Raji (cell line): ENCODE results near the gene OR14A2.

ENCODE experiments used
- POLR2A ChIP-seq: IDR thresholded peaks from 2 replicates; pipeline ENCODE4 v1.6.1; 2011; ENCODE audit warnings: low read depth, low read length, control low read depth; ENCODE audit not compliant: insufficient read depth

The OR14A2 gene

DNA sequence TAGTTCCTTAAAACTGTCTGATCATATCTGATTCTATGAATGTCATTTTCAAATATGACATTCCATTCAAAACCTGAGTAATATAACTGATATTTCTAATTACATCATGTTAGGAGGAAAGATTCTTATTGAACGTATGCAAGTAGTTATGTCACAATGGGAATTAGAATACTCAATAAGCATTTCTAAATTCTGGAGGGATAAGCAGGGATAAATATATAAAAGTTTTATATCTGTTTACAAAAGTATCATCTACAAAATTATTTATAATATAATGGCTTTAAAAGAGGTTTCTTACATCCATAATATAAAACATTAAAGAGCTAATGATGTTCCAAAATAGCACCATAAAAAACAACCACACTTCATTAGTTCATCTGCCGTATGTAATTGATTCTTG is at the start of gene OR14A2:
OR14A2 (minus strand) TSS at position 101 of the 400 bp plus-strand sequence.
- TF ChIP-seq POLR2A, result no peak

DNA sequence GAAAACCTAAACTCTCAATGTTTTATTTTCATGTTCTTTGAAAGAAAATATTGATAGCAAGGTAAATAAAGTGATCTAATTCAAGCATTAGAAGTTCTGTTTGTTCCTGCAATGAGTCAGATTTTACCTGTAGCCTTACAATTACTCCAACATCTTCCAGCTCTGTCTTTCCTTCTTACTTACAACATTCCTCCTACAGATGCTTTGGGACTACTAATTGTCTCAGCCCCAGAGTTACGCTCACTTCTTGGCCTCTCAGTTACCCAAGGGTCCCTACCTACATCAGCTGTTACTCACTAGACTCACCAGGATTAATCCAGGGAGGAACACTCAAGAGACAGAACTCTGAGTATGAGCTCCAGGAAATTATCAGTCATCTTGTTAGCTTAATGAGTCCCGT is 49.6 kb upstream of the OR14A2 start:
- no peak for TF ChIP-seq POLR2A

DNA sequence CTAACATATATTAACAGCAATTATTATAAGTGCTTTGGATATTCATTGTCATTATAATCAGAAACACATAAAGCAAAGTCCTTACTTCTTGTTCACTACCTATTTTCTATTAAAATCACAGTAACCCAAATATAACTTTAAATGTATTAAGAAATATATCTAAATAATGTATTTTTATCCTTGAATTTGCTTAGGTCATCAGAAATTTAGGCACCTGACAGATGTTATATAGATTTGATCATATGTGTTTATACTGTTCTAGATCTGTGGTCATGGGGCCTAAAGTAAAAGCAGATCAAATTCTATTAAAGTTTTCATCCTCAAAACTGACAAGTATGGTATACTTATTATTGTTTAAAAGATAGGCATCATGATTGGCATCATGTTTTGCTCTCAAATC is 21.7 kb upstream of the OR14A2 start:
- TF ChIP-seq POLR2A, result no peak

DNA sequence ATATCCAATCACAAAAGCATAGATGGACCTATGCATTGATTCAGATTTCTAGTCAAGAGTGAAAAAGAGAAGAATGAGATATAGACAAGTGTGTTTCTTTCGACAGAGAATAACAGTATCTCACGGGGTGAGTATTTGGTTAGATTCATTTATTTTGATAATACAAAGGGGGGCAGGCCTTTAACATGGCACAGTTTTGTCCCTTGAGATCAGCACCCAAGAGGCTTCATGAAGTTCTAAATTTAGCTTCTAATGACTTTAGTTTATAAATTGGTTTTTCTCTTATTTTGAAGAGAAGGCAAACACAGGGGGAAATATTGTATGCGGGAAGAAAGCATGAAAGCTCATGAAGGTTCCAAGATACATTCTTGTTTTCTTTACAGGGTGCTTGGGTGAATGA is 12.5 kb upstream of the OR14A2 start, which contains the start of gene OR1C1:
OR1C1 (minus strand) TSS at position 101 of the 400 bp plus-strand sequence. CDS start 2,150 bp downstream, outside the sequence.
- no peak for TF ChIP-seq POLR2A

DNA sequence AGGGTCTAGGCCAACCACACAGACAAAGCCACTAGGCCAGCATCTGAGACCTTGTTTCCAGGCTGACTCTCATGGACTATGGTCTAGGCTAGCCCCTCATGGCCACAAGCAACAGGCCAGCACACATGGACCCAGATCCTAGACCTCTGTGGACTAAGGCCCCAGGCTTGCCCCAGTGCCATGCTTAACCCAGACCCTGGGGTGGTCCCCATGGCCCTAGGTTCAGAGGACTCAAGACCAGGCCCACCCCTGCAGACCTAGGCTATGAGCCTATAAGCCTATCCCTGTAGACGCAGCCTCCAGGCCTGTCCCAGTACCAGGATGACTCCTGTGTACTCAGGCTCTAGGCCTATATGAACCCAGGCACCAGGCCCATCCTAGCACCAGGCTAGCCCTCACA is 1.9 kb upstream of the OR14A2 start:
- no peak for TF ChIP-seq POLR2A

- TF ChIP-seq POLR2A, result no peak
Measured at GRCh38 chr1:247747616-247748015, 325 bp downstream of the OR14A2 start.

GRCh38 chr1:247746391-247746935 is 1.5 kb downstream of the OR14A2 start:
- TF ChIP-seq POLR2A, result no peak

DNA sequence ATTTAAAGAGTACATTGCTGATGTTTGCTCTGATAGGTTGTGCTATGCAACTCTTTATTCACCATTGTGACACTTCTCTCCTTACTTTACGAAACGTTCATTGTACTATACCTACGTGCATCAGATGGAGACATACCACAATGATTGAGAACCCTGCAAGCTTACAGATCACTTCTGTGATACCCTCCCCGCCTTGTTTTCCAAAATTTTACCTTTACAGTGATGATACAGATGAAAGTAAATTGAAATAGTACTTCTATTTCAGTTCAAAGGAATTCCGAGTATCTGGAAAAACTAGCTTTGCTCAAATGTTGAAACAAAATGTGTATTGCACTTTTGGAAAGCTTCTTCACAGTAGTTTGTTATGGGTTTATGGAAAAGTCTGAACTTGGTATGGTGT is 6.2 kb downstream of the OR14A2 start:
- no peak for TF ChIP-seq POLR2A

DNA sequence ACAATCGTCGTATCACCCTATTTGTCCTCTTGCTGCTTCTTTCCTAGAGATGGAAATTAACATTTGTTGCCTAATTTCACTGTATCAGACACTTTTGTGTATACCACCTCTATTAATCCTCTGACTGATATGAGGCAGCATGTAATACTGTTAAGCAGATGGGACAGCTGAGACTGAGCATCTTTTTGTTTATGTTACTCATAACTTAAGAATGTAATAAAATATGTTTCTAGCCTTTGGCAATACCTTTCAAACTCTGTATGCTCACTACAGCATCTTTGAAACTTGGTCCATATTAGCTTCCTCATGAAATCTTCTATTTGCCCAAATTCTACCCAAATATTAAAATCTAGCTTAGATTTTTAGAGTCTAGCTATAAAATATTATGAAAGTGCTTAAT is 7.2 kb downstream of the OR14A2 start:
- TF ChIP-seq POLR2A, result no peak

DNA sequence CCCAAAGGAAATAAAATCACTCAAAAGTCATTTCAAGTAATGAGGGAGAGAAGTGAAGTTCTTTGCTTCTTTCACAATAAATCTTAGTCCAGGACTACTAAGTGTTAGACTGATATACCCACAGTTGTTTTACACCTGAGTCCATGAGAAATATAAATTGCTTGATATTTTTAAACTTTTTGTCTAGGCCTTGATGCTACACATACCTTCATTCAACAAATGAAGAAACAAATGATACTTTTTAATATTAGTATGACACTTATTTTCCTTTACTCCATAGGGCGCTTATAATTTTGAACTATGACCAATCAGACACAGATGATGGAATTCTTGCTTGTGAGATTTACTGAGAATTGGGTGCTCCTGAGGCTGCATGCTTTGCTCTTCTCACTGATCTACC is 9.6 kb downstream of the OR14A2 start, which contains the start of gene OR14K1:
OR14K1 (plus strand) TSS at position 301 of the 400 bp plus-strand sequence; CDS start at position 301, 0 bp downstream.
- no peak for TF ChIP-seq POLR2A

DNA sequence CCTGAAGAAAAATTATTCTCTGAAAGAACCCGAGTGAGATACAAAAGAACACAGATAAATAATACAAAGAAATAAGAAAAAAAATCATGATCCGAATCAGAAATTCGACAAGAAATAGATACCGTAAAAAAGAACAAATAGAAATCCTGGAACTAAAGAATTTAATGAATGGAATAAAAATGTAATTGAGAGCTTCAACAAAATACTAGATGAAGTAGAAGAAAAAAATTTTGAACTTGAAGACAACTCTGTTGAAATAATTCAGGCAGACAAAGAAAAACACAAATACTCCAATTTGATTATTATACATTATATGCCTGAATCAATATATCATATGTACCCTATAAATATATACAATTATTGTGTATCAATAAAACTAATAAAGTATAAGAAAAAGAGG is 26.7 kb downstream of the OR14A2 start:
- no peak for TF ChIP-seq POLR2A

- no peak for TF ChIP-seq POLR2A
Measured at GRCh38 chr1:247716546-247716945, 31.4 kb downstream of the OR14A2 start, which contains the start of gene OR6F1. Gene OR6F1, minus strand, starts transcription at chr1:247716646. Its CDS starts 3,891 bp downstream, at chr1:247712755.

DNA sequence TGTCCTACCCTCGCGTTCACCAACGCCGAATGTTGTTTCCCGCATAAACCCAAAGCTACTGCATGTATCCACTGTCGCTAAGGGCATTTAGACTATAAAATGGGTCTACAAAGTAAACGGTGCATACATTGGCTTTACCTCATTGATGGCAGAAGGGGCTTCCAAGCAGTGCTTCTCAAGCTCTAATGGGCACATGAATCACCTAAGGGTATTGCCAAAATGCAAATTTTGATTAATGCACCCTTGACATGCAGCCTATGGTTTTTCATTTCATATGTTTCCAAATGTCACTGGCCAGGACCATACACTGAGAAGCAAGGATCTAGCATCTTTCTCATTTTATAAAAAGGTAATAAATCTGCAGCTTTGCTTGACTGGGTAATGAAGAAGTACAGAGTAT is 34.2 kb downstream of the OR14A2 start:
- no peak for TF ChIP-seq POLR2A

- no peak for TF ChIP-seq POLR2A
Measured at GRCh38 chr1:247701338-247701737, 46.6 kb downstream of the OR14A2 start.

DNA sequence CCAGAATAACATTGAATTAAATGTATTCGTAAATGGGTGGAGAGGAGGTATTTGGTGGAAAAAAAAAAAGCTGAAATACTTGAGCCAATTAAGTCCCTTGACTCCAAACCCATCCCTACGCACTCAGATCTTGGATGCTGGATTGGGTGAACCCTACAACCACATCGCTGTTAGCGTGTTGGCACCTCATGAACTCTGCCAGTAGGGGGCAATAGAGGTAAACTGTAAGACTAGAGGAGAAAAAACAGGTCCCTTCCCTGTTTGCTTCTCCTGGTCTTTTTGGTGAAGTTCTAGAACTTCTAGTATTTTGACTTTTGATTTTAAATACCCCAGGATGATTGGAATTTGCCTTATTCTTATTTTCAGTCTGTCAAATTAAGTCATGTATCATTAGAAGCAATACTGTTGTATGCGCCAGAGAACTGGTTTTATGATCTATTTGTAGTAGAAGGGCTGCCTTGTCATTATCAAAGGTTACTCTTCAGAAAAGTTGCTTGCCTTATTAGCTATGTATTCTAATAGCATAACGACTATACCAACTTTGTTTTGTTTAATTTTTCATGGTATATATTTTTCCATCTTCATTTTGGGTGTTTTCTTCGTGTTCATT is 66.5 kb downstream of the OR14A2 start:
- no peak for TF ChIP-seq POLR2A

DNA sequence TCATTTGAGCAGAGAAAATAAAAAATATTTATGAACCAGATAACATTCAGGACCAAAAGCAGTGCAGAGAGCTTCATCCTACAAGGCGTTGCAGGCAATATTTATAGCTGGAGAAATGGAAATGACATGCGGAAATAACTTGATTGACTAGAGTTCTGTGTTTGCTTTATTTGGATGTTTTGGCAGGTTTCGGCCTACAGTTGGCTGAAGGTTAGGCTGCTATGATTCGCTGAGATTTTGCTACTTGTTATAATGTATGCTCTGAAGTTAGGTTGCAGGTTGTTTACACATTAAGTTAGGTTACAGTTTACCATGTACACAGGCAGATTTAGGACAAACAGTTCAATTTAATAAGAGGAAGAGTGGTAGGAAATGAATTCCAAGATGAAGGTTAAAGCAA is 67.8 kb downstream of the OR14A2 start:
- no peak for TF ChIP-seq POLR2A

DNA sequence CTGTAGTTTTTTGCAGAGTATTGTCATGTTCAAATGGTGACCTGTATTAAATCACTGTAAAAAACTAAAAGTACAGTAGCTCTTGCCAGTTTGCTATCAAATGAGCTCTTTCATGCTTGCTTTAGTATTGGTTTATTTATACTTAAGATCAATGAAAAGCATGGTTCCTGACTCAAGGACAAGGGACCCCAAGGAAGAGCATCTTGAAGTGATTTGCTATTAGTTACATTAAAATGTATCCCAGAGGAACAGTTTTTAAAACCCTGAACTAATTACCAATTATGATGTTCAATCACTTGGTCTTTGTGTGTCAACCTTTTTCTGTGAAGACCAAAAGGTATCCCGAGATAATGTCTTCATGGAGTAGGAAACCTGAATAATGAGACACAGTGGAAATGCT is 68.3 kb downstream of the OR14A2 start, which contains the start of gene OR13G1:
OR13G1 (minus strand) TSS at position 101 of the 400 bp plus-strand sequence. CDS start 6,698 bp downstream, outside the sequence.
- TF ChIP-seq POLR2A, result no peak
